Renal pelvis (tissue), 4 donors: ENCODE measurements around the gene ALDH1A2. TPM values are rescaled to one million over a fixed set of nuclear protein-coding genes. Genes with fewer than 3 reads are reported as not detected.

Experiments
- DNase-seq: peaks from one replicate; pipeline ENCODE4 v3.0.0-alpha.2; 2013
- polyA plus RNA-seq, 3 donors: library from polyadenylated mRNA; unstranded; fragments of 120-200 nt; gene quantifications; one replicate each; pipeline ENCODE4 v1.2.1, GENCODE V29; 2013; ENCODE audit not compliant: insufficient read length in 3 of 3

Gene ALDH1A2
- polyA plus RNA-seq, 3 donors = 246 to 336 (median 277) TPM

DNA sequence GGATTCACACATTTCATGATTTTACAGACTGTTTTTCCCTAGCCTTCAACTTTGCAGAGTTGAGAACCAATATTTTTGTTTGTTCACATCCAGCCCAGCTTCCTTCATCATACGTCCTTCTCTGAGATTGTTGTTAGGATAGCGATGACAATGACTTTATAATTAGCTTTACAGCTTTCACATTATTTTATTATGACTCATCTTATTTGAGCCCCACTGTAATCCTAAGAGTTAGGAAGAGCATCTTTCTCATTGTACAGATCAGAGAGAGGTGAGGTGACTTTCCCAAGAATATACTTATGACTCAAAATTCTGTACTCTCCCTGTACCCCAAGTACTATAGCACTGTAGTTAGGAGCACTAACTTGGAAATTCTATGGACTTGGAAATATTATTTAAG is 156.1 kb downstream of the ALDH1A2 start:
- DNase-seq = no peak

DNA sequence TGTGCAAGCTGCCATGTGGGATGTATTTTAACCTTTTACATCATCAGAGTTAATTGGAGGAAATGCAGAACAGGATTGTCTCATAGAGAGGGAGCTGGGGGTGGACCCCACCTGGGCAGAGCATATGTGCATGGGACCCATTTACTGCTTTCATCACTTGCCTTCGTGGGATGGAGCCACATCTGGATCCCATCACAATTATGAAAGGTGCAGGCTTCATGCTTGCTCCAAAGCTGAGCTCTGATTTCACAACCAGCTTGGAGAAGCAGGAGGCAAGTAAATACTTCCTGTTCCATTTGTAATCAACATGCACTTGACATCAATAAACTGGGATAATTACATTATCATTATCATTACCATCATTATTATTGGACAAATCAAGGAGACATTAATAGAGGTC is 161.9 kb downstream of the ALDH1A2 start:
- DNase-seq = no peak

Other genes starting within 250 kb of the ALDH1A2 start
- gene AQP9, start 72.7 kb upstream of the ALDH1A2 start, polyA plus RNA-seq = under 1 TPM; 0.09 to 0.56 (median 0.45) TPM